ENCODE data around the gene TLK2. TPM values are rescaled to one million over a fixed set of nuclear protein-coding genes. Genes with fewer than 3 reads are reported as not detected.
A peak's percentile ranks its signal among the peaks of the same experiment; 100 is the strongest.
"Not testable (repeated sequence)": the region's sequence is repeated elsewhere in the genome, so short reads cannot be mapped to it uniquely, and the experiment has no call there.

TLK2 gene
- total RNA-seq, 2 experiments from 2014 or later: 36.6 to 58.9 TPM

GRCh38 chr17:62498796-62499195 lies 20.2 kb downstream of the TLK2 start:
- BruUV-seq (replicated peaks); intact Hi-C loops (cut with micrococcal nuclease; ENCODE audit: unreplicated experiment); H3K9me3 ChIP-seq (ENCODE audit: low read length); H3K4me2 ChIP-seq (ENCODE audit: low read length); H2AFZ ChIP-seq (ENCODE audit: low read length); H3K9me2 ChIP-seq (ENCODE audit: insufficient read depth, low read length); H4K20me1 ChIP-seq (ENCODE audit: insufficient read depth, low read length); DNase-seq (ENCODE audit: low spot score); H3K4me3 ChIP-seq (ENCODE audit: low read depth, low read length, poor library complexity, severe bottlenecking); H3K4me1 ChIP-seq (ENCODE audit: insufficient read depth, low read length, poor library complexity, severe bottlenecking); H3K27ac ChIP-seq (ENCODE audit: low read depth, low read length, poor library complexity, severe bottlenecking); CTCF ChIA-PET (ENCODE audit: unreplicated experiment): not testable (repeated sequence)
- Histone ChIP-seq H3K79me2 (ENCODE audit: insufficient read depth, low read depth, low read length) (peaks cover 76% of the 10 kb centered on the region), H3K36me3 (ENCODE audit: insufficient read depth, low read length) (peaks cover 26% of the 10 kb centered on the region)
- POLR2A ChIA-PET: interaction anchor here (0.7 kb wide), 1 partner anchor 54 kb away, joined by 3 read pairs; no protein-coding TSS in a partner anchor

DNA sequence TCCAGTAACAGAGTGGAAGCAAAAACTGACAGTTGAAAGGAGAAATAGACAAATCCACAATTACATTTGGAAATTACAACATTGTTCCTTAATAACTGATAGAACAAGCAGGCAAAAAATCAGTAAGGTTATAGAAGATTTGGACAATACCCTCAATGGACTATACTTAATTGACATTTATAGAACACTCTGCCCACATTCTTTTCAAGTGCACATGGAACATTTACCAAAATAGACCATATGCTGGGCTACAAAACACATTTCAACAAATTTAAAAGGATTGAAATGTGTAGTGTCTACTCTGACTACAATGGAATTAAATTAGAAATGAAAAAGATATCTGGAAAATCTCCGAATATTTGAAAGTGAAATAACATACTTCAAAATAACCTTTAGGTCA lies 21.8 kb downstream of the TLK2 start:
- H2AFZ ChIP-seq (ENCODE audit: low read length); H3K9me2 ChIP-seq (ENCODE audit: insufficient read depth, low read length); H3K27ac ChIP-seq (ENCODE audit: low read depth, low read length, poor library complexity, severe bottlenecking); H3K4me3 ChIP-seq (ENCODE audit: low read depth, low read length, poor library complexity, severe bottlenecking); H3K9me3 ChIP-seq (ENCODE audit: low read length); POLR2A ChIA-PET; CTCF ChIA-PET (ENCODE audit: unreplicated experiment); intact Hi-C loops (cut with micrococcal nuclease; ENCODE audit: unreplicated experiment); DNase-seq (ENCODE audit: low spot score); H3K4me1 ChIP-seq (ENCODE audit: insufficient read depth, low read length, poor library complexity, severe bottlenecking); H3K4me2 ChIP-seq (ENCODE audit: low read length); H4K20me1 ChIP-seq (ENCODE audit: insufficient read depth, low read length): not testable (repeated sequence)
- TSS peak; percentile 12 for BruUV-seq (replicated peaks)
- H3K36me3 ChIP-seq (ENCODE audit: insufficient read depth, low read length): peaks cover 19% of the 10 kb centered on the region
- peaks cover 73% of the 10 kb centered on the region for H3K79me2 ChIP-seq (ENCODE audit: insufficient read depth, low read depth, low read length)

- H3K4me2 ChIP-seq (ENCODE audit: low read length); intact Hi-C loops (cut with micrococcal nuclease; ENCODE audit: unreplicated experiment); H2AFZ ChIP-seq (ENCODE audit: low read length); BruUV-seq (replicated peaks); H3K9me2 ChIP-seq (ENCODE audit: insufficient read depth, low read length); H3K9me3 ChIP-seq (ENCODE audit: low read length); H3K4me1 ChIP-seq (ENCODE audit: insufficient read depth, low read length, poor library complexity, severe bottlenecking); H3K4me3 ChIP-seq (ENCODE audit: low read depth, low read length, poor library complexity, severe bottlenecking); H3K36me3 ChIP-seq (ENCODE audit: insufficient read depth, low read length); H4K20me1 ChIP-seq (ENCODE audit: insufficient read depth, low read length); DNase-seq (ENCODE audit: low spot score); H3K27ac ChIP-seq (ENCODE audit: low read depth, low read length, poor library complexity, severe bottlenecking); CTCF ChIA-PET (ENCODE audit: unreplicated experiment): not testable (repeated sequence)
- POLR2A ChIA-PET: interaction anchor here (0.6 kb wide), 1 partner anchor 41 kb away, joined by 6 read pairs; no protein-coding TSS in a partner anchor
- peaks cover 79% of the 10 kb centered on the region for H3K79me2 ChIP-seq (ENCODE audit: insufficient read depth, low read depth, low read length)
Measured at GRCh38 chr17:62504857-62505256, 26.2 kb downstream of the TLK2 start.

DNA sequence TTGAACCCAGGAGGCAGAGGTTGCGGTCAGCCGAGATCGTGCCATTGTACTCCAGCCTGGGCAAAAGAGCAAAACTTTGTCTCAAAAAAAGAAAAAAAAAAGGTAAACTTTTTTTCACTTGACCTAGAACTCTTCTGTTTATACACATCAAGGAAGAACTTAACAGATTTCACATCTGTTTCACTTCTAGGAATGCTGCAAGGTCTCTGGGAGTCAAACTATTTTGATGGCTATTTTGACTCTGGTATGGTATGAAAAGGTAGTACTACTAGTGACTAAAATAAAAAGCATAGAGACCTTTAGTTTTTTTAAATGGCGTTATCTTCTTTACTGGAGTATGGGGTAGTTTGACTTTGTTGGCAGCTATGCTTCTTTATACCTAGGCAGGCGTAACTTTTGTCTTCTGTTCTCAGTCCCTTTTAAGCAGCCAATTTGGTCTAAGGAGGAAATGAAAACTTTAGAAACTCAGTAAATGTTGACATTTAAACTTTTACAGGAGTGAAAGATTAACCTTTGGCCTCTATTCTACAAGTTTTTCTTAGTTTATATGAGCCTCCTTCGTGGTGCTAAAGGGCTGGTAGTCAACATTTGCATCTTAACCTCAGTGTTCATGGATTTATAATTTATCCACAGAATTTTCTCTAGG lies 28.7 kb downstream of the TLK2 start:
- POLR2A ChIA-PET; BruUV-seq (replicated peaks); H3K27ac ChIP-seq (ENCODE audit: low read depth, low read length, poor library complexity, severe bottlenecking): not testable (repeated sequence)

DNA sequence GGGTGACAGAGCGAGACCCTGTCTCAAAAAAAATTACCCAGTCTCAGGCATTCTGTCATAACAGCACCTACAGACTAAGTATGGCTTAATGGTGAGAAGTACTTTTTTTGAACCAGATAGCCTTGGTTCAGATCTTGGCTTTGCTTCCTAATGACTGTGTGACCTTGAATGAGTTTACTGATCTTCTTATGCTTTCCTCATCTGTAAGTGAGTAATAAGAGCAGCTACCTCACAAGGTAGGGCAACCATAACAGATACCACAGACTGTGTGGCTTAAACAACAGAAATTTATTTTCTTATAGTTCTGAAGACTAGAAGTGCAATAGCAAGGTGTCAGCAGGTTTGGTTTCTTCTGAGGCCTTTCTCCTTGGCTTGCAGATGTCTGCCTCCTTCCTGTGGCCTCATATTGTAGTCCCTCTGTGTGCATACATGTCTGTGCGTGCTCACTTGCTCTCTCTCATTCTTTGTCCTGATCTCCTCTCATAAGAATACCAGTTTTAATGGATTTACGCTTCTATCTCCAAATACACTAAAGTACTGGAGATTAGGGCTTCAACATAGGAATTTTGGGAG lies 31.7 kb downstream of the TLK2 start:
- CTCF ChIA-PET (ENCODE audit: unreplicated experiment); BruUV-seq (replicated peaks); H4K20me1 ChIP-seq (ENCODE audit: insufficient read depth, low read length); POLR2A ChIA-PET; H2AFZ ChIP-seq (ENCODE audit: low read length); DNase-seq (ENCODE audit: low spot score); H3K27ac ChIP-seq (ENCODE audit: low read depth, low read length, poor library complexity, severe bottlenecking); H3K9me2 ChIP-seq (ENCODE audit: insufficient read depth, low read length); intact Hi-C loops (cut with micrococcal nuclease; ENCODE audit: unreplicated experiment); H3K4me2 ChIP-seq (ENCODE audit: low read length); H3K4me1 ChIP-seq (ENCODE audit: insufficient read depth, low read length, poor library complexity, severe bottlenecking); H3K9me3 ChIP-seq (ENCODE audit: low read length); H3K4me3 ChIP-seq (ENCODE audit: low read depth, low read length, poor library complexity, severe bottlenecking): not testable (repeated sequence)
- H3K36me3 ChIP-seq (ENCODE audit: insufficient read depth, low read length): peaks cover 10% of the 10 kb centered on the region
- H3K79me2 ChIP-seq (ENCODE audit: insufficient read depth, low read depth, low read length): peaks cover 89% of the 10 kb centered on the region

More for the DNA sequence above, 28.7 kb downstream of the TLK2 start:
- H3K79me2 ChIP-seq (ENCODE audit: insufficient read depth, low read depth, low read length): peaks cover 80% of the 10 kb centered on the region
- DNase-seq (ENCODE audit: low spot score); H4K20me1 ChIP-seq (ENCODE audit: insufficient read depth, low read length); H3K4me2 ChIP-seq (ENCODE audit: low read length); H3K9me2 ChIP-seq (ENCODE audit: insufficient read depth, low read length); H3K4me1 ChIP-seq (ENCODE audit: insufficient read depth, low read length, poor library complexity, severe bottlenecking); H3K4me3 ChIP-seq (ENCODE audit: low read depth, low read length, poor library complexity, severe bottlenecking); H3K9me3 ChIP-seq (ENCODE audit: low read length); H2AFZ ChIP-seq (ENCODE audit: low read length); intact Hi-C loops (cut with micrococcal nuclease; ENCODE audit: unreplicated experiment); CTCF ChIA-PET (ENCODE audit: unreplicated experiment); H3K36me3 ChIP-seq (ENCODE audit: insufficient read depth, low read length): not testable (repeated sequence)

DNA sequence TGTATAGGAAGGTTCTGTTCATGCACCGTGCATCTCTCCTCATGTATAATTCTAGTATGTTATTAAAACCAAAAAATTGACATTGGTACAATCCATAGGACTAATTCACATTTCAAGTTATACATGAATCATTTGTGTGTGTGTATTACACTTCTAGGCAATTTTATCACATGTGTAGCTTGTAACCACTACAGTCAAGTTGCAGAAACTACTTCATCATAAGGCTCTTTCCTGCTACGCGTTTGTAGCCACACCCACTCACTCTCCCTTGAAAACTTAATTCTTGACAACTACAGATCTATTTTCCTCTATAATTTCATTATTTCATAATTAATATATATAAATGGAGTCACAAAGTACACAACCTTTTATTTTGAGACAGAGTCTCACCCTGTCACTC lies 32.4 kb downstream of the TLK2 start:
- intact Hi-C loops (cut with micrococcal nuclease; ENCODE audit: unreplicated experiment); H3K27ac ChIP-seq (ENCODE audit: low read depth, low read length, poor library complexity, severe bottlenecking); DNase-seq (ENCODE audit: low spot score); CTCF ChIA-PET (ENCODE audit: unreplicated experiment); BruUV-seq (replicated peaks); H2AFZ ChIP-seq (ENCODE audit: low read length); H4K20me1 ChIP-seq (ENCODE audit: insufficient read depth, low read length); POLR2A ChIA-PET; H3K9me3 ChIP-seq (ENCODE audit: low read length); H3K4me1 ChIP-seq (ENCODE audit: insufficient read depth, low read length, poor library complexity, severe bottlenecking); H3K4me2 ChIP-seq (ENCODE audit: low read length); H3K4me3 ChIP-seq (ENCODE audit: low read depth, low read length, poor library complexity, severe bottlenecking); H3K9me2 ChIP-seq (ENCODE audit: insufficient read depth, low read length): not testable (repeated sequence)
- Histone ChIP-seq H3K36me3 (ENCODE audit: insufficient read depth, low read length) (peaks cover 17% of the 10 kb centered on the region), H3K79me2 (ENCODE audit: insufficient read depth, low read depth, low read length) (peaks cover 89% of the 10 kb centered on the region)

All from OCI-LY7 (cell line).